Esophagus squamous epithelium (tissue), 5 donors: Measurements from ENCODE around the gene GFRA1. TPM values are rescaled to one million over a fixed set of nuclear protein-coding genes. Genes with fewer than 3 reads are reported as not detected.

Source experiments
- DNase-seq: peaks from one replicate; lab custom pipeline; 2025; lab: John Stamatoyannopoulos, UW
- H3K27ac ChIP-seq, 4 donors: fragments of 200-600 bp; sonication (generic); one replicate each; pipeline ENCODE4 v1.5.1; 2016 to 2019; ENCODE audit warnings: mild to moderate bottlenecking in 1 of 4
- H3K27me3 ChIP-seq, 4 donors: fragments of 200-600 bp; sonication (generic); 1 replicate in 3 of 4; 2 replicates in 1 of 4; pipeline versions ENCODE4 v1.5.1 to v1.6.0; 2017 to 2021; ENCODE audit warnings: antibody characterized with exemption in 1 of 4
- H3K36me3 ChIP-seq, 3 donors: fragments of 200-600 bp; sonication (generic); one replicate each; pipeline ENCODE4 v1.5.1; 2016 to 2019
- H3K4me1 ChIP-seq, 3 donors: fragments of 200-600 bp; sonication (generic); one replicate each; pipeline ENCODE4 v1.5.1; 2017 to 2019
- H3K4me3 ChIP-seq, 4 donors: fragments of 200-600 bp; sonication (generic); 1 replicate in 3 of 4; 2 replicates in 1 of 4; pipeline ENCODE4 v1.5.1; 2016 to 2019; ENCODE audit warnings: mild to moderate bottlenecking in 2 of 4, moderate library complexity in 1 of 4
- H3K9me3 ChIP-seq, 3 donors: fragments of 200-600 bp; sonication (generic); one replicate each; pipeline ENCODE4 v1.5.1; 2016 to 2019
- POLR2A ChIP-seq, 4 donors: fragments of 450-650 bp; IDR thresholded peaks; one replicate each; pipeline ENCODE4 v1.6.1; 2017; ENCODE audit warnings: antibody characterized with exemption in 4 of 4, mild to moderate bottlenecking in 4 of 4, moderate library complexity in 3 of 4
- WGBS, 2 donors: methylation state at CpG; one replicate each; pipeline ENCODE4 v1.1.5; 2018; 5-methylcytosine and 5-hydroxymethylcytosine counted together
- intact Hi-C: fragments of 100-400 bp; cut with DNase I; formaldehyde crosslinking; loops from one replicate; pipeline ENCODE4 v1.15.0; 2022
- total RNA-seq, 4 donors: library from RNA; depleted of rRNA; stranded (reverse); fragments of >200 nt; gene quantifications; one replicate each; pipeline ENCODE4 v1.1.0, GENCODE V29; 2016
- TF ChIP-seq, protein P1 (sequence below), 6 experiments: fragments of 450-650 bp in 4 of 6; fragments of 200-600 bp in 2 of 6; sonication (generic) in 2 of 6; IDR thresholded peaks; one replicate each; pipeline ENCODE4 v1.5.1; 2016 to 2019; ENCODE audit warnings: antibody characterized with exemption in 6 of 6, mild to moderate bottlenecking in 4 of 6, moderate library complexity in 4 of 6
- donor health status: DM: yes; HTN: yes; CAD: no.

The GFRA1 gene
- total RNA-seq, 4 donors from 2014 or later, result 1.0 to 79.9 (median 4.2) TPM

DNA sequence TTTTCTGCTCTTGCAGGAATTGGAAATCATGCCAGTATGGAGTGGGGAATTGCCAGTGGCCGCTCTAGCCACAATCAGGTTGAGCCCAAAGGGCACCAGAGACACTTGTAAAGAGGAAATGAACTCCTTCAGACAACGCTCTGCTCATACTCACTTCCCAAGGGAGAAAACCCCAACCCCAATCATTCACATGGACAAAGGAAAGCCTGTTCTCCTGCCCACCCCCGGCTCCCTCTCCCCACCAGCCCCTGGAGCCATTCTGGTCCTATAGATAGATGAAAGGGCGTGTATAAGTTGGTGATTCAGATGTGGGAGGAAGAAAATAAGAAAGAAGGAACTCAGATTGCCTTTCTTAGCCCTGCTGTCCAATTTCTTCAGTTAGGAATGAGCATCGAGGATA lies 57.4 kb downstream of the GFRA1 start:
- no peak for DNase-seq
- Histone ChIP-seq H3K4me1 (no peaks in the 10 kb centered on the region), H3K36me3 (no peaks in the 10 kb centered on the region), H3K27ac (no peak overlapping the region), H3K27me3 (no peaks in the 10 kb centered on the region), H3K4me3 (no peak overlapping the region), H3K9me3 (no peaks in the 10 kb centered on the region)
- WGBS, 2 donors, result 51 to 67% methylated on average over 4 of the region's 5 CpGs
- TF ChIP-seq POLR2A (IDR thresholded peaks at IDR 0.05), result no peak
- TF ChIP-seq, protein P1, sequence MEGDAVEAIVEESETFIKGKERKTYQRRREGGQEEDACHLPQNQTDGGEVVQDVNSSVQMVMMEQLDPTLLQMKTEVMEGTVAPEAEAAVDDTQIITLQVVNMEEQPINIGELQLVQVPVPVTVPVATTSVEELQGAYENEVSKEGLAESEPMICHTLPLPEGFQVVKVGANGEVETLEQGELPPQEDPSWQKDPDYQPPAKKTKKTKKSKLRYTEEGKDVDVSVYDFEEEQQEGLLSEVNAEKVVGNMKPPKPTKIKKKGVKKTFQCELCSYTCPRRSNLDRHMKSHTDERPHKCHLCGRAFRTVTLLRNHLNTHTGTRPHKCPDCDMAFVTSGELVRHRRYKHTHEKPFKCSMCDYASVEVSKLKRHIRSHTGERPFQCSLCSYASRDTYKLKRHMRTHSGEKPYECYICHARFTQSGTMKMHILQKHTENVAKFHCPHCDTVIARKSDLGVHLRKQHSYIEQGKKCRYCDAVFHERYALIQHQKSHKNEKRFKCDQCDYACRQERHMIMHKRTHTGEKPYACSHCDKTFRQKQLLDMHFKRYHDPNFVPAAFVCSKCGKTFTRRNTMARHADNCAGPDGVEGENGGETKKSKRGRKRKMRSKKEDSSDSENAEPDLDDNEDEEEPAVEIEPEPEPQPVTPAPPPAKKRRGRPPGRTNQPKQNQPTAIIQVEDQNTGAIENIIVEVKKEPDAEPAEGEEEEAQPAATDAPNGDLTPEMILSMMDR (IDR thresholded peaks at IDR 0.05), result no peak
- intact Hi-C loops, result no loop called here

DNA sequence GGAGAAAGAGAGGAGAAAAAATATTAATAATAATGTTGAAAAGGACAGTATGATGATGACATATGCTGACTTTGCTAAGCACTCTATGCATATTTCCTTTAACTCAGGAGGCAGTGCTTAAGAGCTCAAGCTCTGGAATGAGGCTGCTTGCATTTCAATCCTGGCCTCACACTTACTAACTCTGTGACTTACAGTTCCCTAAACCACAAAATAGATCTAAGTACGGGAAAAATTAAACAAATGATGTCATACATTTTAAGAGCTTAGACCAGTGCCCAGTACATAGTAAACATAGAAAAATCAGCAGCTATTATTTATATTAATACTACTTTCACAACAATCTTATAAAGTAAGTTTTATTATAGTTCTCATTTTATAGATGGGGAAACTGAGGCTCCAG lies 61.3 kb downstream of the GFRA1 start:
- Histone ChIP-seq H3K36me3 (no peaks in the 10 kb centered on the region), H3K4me3 (no peak overlapping the region), H3K9me3 (no peaks in the 10 kb centered on the region), H3K27ac (no peak overlapping the region), H3K4me1 (no peaks in the 10 kb centered on the region), H3K27me3 (no peaks in the 10 kb centered on the region)
- WGBS, 2 donors, result 9 to 20% methylated on average over 1 of the region's 1 CpG
- no peak for DNase-seq
- no peak for TF ChIP-seq POLR2A (IDR thresholded peaks at IDR 0.05)
- TF ChIP-seq, protein P1 (IDR thresholded peaks at IDR 0.05), result no peak
- intact Hi-C loops, result no loop called here

DNA sequence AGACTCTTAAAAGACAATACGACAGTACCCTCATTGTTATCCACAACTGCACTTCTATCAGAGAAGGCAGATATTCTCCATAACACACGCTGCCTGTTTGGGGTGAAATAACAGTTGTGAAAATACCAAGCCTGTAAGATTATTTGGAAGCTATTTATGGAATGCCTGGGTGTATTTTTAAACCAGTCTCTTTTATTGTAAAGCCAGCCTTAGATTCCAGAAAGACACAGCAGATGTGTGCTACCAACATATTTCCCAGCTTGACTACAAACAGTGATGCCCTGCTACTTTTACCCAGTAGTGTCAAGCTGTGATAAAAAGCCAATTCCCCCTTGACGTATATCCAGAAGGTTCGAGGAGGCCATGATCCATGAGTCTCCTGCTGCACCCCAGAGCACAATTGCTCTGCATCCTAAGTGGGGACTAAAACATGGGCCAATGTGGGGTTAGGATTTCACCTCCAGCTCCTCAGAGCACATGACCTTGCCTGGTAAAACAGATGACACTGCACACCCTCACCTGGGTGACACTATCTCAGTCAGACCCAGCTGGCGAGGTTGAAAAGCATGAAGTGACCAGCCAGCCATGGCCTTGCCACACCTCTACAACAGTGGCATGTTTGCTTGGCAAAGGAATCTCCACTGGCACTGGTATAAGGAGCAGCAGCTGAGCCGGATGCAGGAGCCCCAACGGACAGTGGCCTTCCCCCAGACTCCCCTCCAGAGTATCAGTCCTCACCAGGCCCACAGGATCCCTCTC lies 62.2 kb downstream of the GFRA1 start:
- intact Hi-C loops, result no loop called here
- Histone ChIP-seq H3K36me3 (no peaks in the 10 kb centered on the region), H3K4me3 (no peak overlapping the region), H3K9me3 (no peaks in the 10 kb centered on the region), H3K4me1 (no peaks in the 10 kb centered on the region), H3K27me3 (no peaks in the 10 kb centered on the region), H3K27ac (no peak overlapping the region)
- no peak for DNase-seq
- 63 to 77% methylated on average over 5 to 7 of the region's 7 CpGs for WGBS, 2 donors
- TF ChIP-seq, protein P1 (IDR thresholded peaks at IDR 0.05), result no peak
- TF ChIP-seq POLR2A (IDR thresholded peaks at IDR 0.05), result no peak

DNA sequence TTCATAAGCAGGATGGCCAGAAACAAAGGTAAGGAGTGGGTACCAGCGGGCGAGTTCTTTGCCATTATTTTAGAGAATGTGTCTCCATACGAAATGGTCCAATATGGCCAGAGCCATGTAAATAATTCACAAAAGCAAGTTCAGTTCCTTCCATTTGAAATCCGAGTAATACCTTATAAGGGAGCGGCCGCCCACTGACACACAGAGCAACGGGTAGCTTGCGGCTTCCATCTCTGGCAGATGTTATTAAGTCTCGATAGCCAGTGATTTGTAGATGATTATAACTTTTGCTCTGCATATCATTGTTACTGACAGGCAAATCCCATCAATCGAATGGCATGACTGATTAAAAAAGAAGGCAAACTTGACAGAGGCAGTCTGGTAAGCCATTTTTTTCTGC lies 63.2 kb downstream of the GFRA1 start:
- intact Hi-C loops, result no loop called here
- no peaks in the 10 kb centered on the region for H3K9me3 ChIP-seq
- WGBS, 2 donors, result 88 to 92% methylated on average over 10 of the region's 10 CpGs
- no peaks in the 10 kb centered on the region for H3K36me3 ChIP-seq
- TF ChIP-seq POLR2A (IDR thresholded peaks at IDR 0.05), result no peak
- TF ChIP-seq, protein P1 (IDR thresholded peaks at IDR 0.05), result no peak
- H3K4me1 ChIP-seq, result no peaks in the 10 kb centered on the region
- no peak for DNase-seq
- H3K27me3 ChIP-seq, result no peaks in the 10 kb centered on the region
- no peak overlapping the region for H3K4me3 ChIP-seq
- H3K27ac ChIP-seq, result no peak overlapping the region

DNA sequence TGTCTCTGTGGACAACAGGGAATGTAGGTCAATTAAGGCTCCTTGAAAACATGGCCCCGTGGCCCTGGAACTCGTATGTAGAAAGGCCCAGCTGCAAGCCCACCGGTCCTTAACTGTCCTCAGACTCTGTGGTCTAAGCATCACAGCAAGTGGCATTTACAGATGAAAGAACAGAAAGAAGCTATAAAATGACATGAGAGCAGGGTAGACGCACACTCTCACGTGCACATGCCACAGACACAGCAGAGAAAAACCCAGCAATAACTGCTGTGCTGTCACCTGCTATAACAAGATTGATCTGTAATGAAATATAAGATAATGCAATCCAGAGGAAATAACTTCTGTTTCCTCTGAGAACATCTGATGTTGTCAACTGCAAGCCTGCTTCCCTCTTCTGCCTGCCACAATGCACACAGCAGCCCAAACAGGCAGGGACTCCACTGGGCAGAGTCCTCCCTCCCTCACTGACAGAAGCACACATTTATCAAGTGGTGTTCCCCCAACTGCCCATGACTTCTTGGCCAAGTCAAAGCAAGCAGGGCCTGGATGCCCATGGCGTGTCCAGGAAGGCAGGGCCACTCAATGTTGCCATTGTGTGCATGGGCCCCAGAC lies 63.9 kb downstream of the GFRA1 start:
- H3K27me3 ChIP-seq, result no peaks in the 10 kb centered on the region
- H3K9me3 ChIP-seq, result no peaks in the 10 kb centered on the region
- no peak for DNase-seq
- TF ChIP-seq POLR2A (IDR thresholded peaks at IDR 0.05), result no peak
- TF ChIP-seq, protein P1 (IDR thresholded peaks at IDR 0.05), result no peak
- 66 to 71% methylated on average over 5 to 6 of the region's 6 CpGs for WGBS, 2 donors
- no peak overlapping the region for H3K27ac ChIP-seq
- H3K4me1 ChIP-seq, result no peaks in the 10 kb centered on the region
- intact Hi-C loops, result no loop called here
- H3K36me3 ChIP-seq, result no peaks in the 10 kb centered on the region
- H3K4me3 ChIP-seq, result no peak overlapping the region
